ENCODE results near the gene ZCCHC14.
A peak's percentile ranks its signal among the peaks of the same experiment; 100 is the strongest.

Gene ZCCHC14

GRCh38 chr16:87474017-87474416 lies 18.8 kb downstream of the ZCCHC14 start:
- DNase-seq: no peak

GRCh38 chr16:87472935-87473334 lies 19.9 kb downstream of the ZCCHC14 start:
- no peak for DNase-seq

- no peak for DNase-seq
These were observed 20.6 kb downstream of the ZCCHC14 start for GRCh38 chr16:87472142-87472778.

- DNase-seq: no peak
These were observed 21.3 kb downstream of the ZCCHC14 start for GRCh38 chr16:87471278-87472141.

- DNase-seq: no peak
These were observed 22.5 kb downstream of the ZCCHC14 start for GRCh38 chr16:87470332-87470731.

- DNase-seq: no peak
These were observed 23.7 kb downstream of the ZCCHC14 start for GRCh38 chr16:87469169-87469568.

- DNase-seq: no peak
These were observed 24.3 kb downstream of the ZCCHC14 start for GRCh38 chr16:87468550-87468949.

- DNase-seq: no peak
These were observed 25.8 kb downstream of the ZCCHC14 start for GRCh38 chr16:87466975-87467501.

GRCh38 chr16:87465879-87466278 lies 26.9 kb downstream of the ZCCHC14 start:
- DNase-seq: no peak

GRCh38 chr16:87465306-87465705 lies 27.5 kb downstream of the ZCCHC14 start:
- peak; percentile 29 for DNase-seq

GRCh38 chr16:87464691-87465300 lies 28.0 kb downstream of the ZCCHC14 start:
- DNase-seq: peak; percentile 64

- peak; percentile 58 for DNase-seq
These were observed 28.8 kb downstream of the ZCCHC14 start for GRCh38 chr16:87463722-87464690.

GRCh38 chr16:87461466-87461991 lies 31.3 kb downstream of the ZCCHC14 start:
- DNase-seq: peak; percentile 20

- no peak for DNase-seq
These were observed 31.9 kb downstream of the ZCCHC14 start for GRCh38 chr16:87460936-87461335.

GRCh38 chr16:87459833-87460232 lies 33.0 kb downstream of the ZCCHC14 start:
- DNase-seq: no peak

GRCh38 chr16:87459027-87459426 lies 33.8 kb downstream of the ZCCHC14 start:
- no peak for DNase-seq

- no peak for DNase-seq
These were observed 34.4 kb downstream of the ZCCHC14 start for GRCh38 chr16:87458424-87458915.

- no peak for DNase-seq
These were observed 35.0 kb downstream of the ZCCHC14 start for GRCh38 chr16:87457709-87458423.

- no peak for DNase-seq
These were observed 35.7 kb downstream of the ZCCHC14 start for GRCh38 chr16:87457061-87457611.

- no peak for DNase-seq
These were observed 38.4 kb downstream of the ZCCHC14 start for GRCh38 chr16:87454391-87454790.

- DNase-seq: no peak
These were observed 39.5 kb downstream of the ZCCHC14 start for GRCh38 chr16:87453326-87453725.
